Esophagus mucosa (tissue), 1 donor: Measurements from ENCODE around the gene KRTAP10-10. TPM values are rescaled to one million over a fixed set of nuclear protein-coding genes. Genes with fewer than 3 reads are reported as not detected.
"Not testable (repeated sequence)": the region's sequence is repeated elsewhere in the genome, so short reads cannot be mapped to it uniquely, and the experiment has no call there.

ENCODE experiments used
- ATAC-seq: fragments of 200-7000 bp; cut with Tn5 transposase; one replicate; pipeline ENCODE4 v1.9.1; 2020
- total RNA-seq: library from RNA; stranded (reverse); gene quantifications from one replicate; pipeline ENCODE4 v1.2.4, GENCODE V29; 2023
- donor health status: DM: yes; HTN: yes; CAD: no.

KRTAP10-10 gene
- total RNA-seq, 1 donor from 2014 or later, result not detected

GRCh38 chr21:44653656-44654575, 16.8 kb downstream of the KRTAP10-10 start:
- ATAC-seq, result no peak

GRCh38 chr21:44654576-44655175, 17.5 kb downstream of the KRTAP10-10 start, which contains the start of gene KRTAP12-4:
Gene KRTAP12-4 (minus strand): TSS chr21:44654659. CDS start chr21:44654614, 45 bp downstream.
- ATAC-seq, result no peak

- no peak for ATAC-seq
These were observed 19.7 kb downstream of the KRTAP10-10 start for GRCh38 chr21:44656868-44657267.

- no peak for ATAC-seq
These were observed 20.7 kb downstream of the KRTAP10-10 start, which contains the start of gene KRTAP12-3 for GRCh38 chr21:44657635-44658540. Gene KRTAP12-3 (plus strand): TSS chr21:44657932. CDS start chr21:44657980, 48 bp downstream.

GRCh38 chr21:44658541-44658910, 21.4 kb downstream of the KRTAP10-10 start:
- ATAC-seq, result no peak

GRCh38 chr21:44658913-44659595, 21.9 kb downstream of the KRTAP10-10 start:
- ATAC-seq, result no peak

GRCh38 chr21:44661567-44661966, 24.4 kb downstream of the KRTAP10-10 start:
- ATAC-seq, result not testable (repeated sequence)

- no peak for ATAC-seq
These were observed 27.5 kb downstream of the KRTAP10-10 start for GRCh38 chr21:44664691-44665090.

GRCh38 chr21:44666401-44667320, 29.5 kb downstream of the KRTAP10-10 start, which contains the start of gene KRTAP12-2:
Gene KRTAP12-2 (minus strand): TSS chr21:44666927. CDS start chr21:44666886, 41 bp downstream.
- peak; percentile 41 for ATAC-seq

- no peak for ATAC-seq
These were observed 30.5 kb downstream of the KRTAP10-10 start for GRCh38 chr21:44667612-44668011.

GRCh38 chr21:44670642-44671432, 33.7 kb downstream of the KRTAP10-10 start:
- no peak for ATAC-seq

- ATAC-seq, result no peak
These were observed 34.8 kb downstream of the KRTAP10-10 start for GRCh38 chr21:44671911-44672310.

- ATAC-seq, result no peak
These were observed 40.7 kb downstream of the KRTAP10-10 start for GRCh38 chr21:44677881-44678280.

GRCh38 chr21:44681152-44681551, 44.0 kb downstream of the KRTAP10-10 start:
- no peak for ATAC-seq

- no peak for ATAC-seq
These were observed 44.9 kb downstream of the KRTAP10-10 start, which contains the start of gene KRTAP12-1 for GRCh38 chr21:44681861-44682579. Gene KRTAP12-1 (minus strand): TSS chr21:44682163. CDS start chr21:44682123, 40 bp downstream.

- ATAC-seq, result no peak
These were observed 45.5 kb downstream of the KRTAP10-10 start for GRCh38 chr21:44682580-44683151.

GRCh38 chr21:44684077-44684476, 46.9 kb downstream of the KRTAP10-10 start:
- ATAC-seq, result no peak

GRCh38 chr21:44684483-44684882, 47.3 kb downstream of the KRTAP10-10 start:
- no peak for ATAC-seq

- not testable (repeated sequence) for ATAC-seq
These were observed 47.9 kb downstream of the KRTAP10-10 start for GRCh38 chr21:44685050-44685449.
